Fibroblast of villous mesenchyme (primary cell): ENCODE data around the gene HPCAL1. TPM values are rescaled to one million over a fixed set of nuclear protein-coding genes. Genes with fewer than 3 reads are reported as not detected.

ENCODE experiments used
- DNase-seq: peaks from one replicate; pipeline ENCODE4 v3.0.0-alpha.2; 2010; ENCODE audit warnings: low read depth
- H3K4me3 ChIP-seq: 2 replicates; pipeline ENCODE4 v1.5.1; 2011; ENCODE audit warnings: low read depth, mild to moderate bottlenecking, low read length
- total RNA-seq: library from RNA; depleted of rRNA; stranded (reverse); fragments of >200 nt; gene quantifications from 2 replicates; pipeline ENCODE4 v1.2.3, GENCODE V29; 2012
- TF ChIP-seq, protein P1 (sequence below): IDR thresholded peaks from 2 replicates; pipeline ENCODE4 v1.5.1; 2012; ENCODE audit warnings: low read depth, mild to moderate bottlenecking, low read length; ENCODE audit not compliant: insufficient read depth

Gene HPCAL1
- total RNA-seq, 1 donor: 60.0 TPM

DNA sequence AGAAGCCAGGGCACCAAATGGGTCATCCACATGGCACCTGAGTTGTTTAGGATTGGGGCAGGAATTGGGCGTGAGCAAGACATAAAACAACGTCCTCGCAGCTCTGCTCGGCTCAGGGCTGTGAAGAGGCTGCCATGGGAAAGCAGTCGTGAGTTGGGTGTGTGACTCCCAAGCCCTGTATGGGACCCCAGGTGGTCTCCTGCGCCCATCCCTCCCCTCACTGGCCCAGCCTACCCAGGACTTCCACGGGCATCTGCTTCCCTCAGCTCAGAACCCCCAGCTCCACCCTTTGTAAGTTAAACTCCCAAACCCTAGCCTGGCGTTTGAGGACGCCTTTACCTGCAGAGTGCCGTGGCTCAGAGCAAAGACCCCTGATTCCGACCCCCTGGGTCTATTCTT is 23.2 kb upstream of the HPCAL1 start:
- no peak overlapping the region for H3K4me3 ChIP-seq
- TF ChIP-seq, protein P1, sequence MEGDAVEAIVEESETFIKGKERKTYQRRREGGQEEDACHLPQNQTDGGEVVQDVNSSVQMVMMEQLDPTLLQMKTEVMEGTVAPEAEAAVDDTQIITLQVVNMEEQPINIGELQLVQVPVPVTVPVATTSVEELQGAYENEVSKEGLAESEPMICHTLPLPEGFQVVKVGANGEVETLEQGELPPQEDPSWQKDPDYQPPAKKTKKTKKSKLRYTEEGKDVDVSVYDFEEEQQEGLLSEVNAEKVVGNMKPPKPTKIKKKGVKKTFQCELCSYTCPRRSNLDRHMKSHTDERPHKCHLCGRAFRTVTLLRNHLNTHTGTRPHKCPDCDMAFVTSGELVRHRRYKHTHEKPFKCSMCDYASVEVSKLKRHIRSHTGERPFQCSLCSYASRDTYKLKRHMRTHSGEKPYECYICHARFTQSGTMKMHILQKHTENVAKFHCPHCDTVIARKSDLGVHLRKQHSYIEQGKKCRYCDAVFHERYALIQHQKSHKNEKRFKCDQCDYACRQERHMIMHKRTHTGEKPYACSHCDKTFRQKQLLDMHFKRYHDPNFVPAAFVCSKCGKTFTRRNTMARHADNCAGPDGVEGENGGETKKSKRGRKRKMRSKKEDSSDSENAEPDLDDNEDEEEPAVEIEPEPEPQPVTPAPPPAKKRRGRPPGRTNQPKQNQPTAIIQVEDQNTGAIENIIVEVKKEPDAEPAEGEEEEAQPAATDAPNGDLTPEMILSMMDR: no peak
- no peak for DNase-seq

DNA sequence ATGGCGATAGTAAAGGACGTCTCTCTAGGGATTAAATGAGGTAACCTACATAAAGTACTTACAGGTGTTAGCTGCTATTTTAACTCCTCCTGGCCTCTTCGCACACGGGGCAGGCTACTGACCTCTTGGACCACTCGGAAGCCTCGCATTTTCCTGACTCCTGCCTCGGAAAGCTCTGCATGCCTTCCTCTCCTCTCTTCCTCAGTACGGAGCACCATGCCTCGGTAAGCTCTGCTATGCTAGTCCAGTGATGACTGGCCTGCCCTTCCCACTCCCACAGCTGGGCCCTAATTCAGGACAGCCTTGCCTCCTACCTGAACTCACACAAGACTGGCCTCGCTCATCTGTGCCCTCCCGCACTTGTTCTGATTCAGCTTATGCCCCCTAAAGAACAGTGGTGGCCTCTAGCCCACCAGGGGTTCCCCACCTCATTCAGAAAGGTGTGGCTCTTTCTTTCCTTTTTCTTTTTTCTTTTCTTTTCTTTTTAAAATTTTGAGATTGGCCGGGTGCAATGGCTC is 22.7 kb upstream of the HPCAL1 start:
- TF ChIP-seq, protein P1: no peak
- DNase-seq: no peak
- no peak overlapping the region for H3K4me3 ChIP-seq

DNA sequence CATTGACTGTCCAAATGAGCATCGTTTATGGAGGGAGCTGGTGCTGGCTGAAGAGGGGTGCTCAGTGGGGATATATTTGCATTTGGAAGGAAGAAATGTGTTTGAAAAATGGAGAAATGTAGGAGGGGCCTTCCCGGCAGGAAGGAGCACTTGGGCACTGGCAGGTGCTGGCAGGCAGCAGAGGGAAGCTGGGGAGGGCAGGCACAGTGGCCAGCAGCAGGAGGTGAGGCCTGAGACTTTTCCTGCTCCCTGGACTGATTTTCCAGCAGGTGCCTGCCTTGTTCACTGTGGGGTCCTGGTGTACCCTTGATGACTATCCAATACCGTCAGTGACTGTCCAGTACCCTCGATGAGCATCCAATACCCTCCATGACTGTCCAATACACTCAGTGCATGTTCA is 20.8 kb upstream of the HPCAL1 start:
- no peak for DNase-seq
- no peak overlapping the region for H3K4me3 ChIP-seq
- TF ChIP-seq, protein P1: no peak

DNA sequence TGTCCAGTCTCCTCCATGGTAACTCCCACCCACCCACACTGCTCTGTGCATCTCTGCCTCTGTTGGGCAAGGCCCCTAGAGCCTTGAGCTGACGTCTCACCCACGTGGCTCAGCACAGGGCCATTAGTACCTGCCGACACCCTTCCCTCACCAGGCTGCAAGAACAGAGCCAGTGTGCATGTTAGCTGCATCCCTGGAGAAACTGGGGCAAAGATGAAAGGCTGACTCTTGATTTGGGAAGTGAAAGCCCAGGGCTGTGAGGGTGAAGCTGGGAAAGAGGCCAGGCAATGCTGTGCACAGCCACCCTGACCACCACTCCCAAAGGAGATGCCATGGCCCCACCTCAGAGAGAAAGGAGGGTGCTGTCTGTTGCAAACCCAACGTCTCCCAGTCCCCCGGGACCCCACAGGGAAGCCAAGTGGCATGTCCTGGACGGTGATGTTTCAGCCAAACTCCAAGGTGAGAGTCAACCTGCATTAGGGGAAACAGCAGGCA is 20.0 kb upstream of the HPCAL1 start:
- H3K4me3 ChIP-seq: no peak overlapping the region
- TF ChIP-seq, protein P1: no peak
- no peak for DNase-seq

DNA sequence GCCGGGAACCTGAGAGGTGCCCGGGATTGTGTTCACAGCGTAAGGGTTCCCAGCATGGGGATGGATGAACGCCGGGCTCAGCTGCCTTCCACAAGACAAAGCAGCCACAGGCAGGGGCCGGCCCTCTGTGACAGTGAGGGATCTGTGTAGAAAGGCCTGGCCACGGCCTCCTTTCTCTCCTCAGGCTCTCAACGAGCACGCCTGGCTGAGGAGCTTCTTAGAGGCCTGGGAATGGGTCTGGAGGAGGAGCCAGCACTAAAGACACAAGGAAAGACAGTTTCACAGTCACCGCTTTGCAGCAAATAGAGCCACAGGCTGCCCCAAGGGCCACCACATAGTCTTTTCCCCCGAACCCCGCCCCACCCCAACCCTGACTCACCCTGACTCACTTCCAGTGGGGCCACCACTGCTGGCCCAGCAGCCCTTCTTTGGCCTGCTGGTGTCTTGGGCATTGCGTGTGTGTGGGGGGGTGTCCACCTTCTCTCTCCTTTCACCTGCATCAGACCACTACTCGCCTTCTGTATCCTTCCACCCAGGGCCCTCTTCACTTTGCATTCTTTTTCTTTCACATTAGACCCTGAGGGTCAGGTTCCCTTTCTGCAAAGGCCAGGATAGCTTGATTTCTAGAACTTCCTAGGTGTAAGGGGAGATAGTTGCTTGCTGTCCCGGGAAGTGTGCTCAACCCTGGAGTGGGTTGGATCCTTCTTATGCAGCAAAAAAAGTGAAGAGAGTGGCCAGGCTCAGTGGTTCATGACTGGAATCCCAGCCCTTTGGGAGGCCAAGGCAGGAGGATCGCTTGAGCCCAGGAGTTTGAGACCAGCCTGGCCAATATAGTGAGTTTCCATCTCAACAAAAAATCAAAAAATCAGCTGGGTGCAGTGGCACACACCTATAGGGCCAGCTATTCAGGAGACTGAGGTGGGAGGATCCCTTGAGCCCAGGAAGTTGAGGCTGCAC is 19.3 kb upstream of the HPCAL1 start:
- TF ChIP-seq, protein P1: no peak
- DNase-seq: peak; percentile 72

DNA sequence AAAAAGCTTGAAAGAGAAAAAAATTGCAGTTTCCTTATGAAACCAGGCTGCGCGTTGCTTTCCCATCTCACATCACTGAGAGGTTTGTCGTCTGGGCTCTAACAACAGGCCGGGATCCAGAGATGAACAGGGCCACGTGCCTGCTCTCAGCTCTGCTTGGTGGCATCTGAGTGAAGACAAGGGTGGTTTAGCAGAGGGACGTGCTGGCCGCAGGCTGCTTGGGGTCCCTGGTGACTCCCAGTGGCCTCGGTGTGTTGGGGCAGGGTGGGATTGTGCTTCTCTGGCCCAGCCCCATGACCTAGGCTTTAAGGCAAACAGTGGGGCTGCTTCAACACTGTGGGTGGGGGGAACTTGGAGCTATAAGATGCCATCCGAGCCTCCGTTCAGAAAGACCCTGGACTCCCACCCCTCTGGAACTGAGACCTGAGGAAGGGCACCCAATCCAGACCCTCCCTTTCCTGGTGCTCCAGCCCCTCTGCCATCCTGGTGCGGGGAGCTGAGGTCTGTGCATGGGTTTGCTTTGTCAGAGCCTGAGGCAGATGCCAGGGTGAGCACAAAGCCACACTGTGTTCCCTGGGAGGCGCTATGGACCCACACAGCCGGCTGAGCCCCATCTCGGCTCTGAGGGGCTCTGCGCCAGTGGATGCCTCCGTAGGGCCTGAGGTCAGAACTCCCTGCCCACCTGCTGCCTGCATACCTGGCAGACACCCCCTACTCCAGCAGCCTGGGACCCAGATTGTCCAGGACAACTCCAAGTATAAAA is 18.4 kb upstream of the HPCAL1 start:
- no peak overlapping the region for H3K4me3 ChIP-seq
- DNase-seq: no peak
- TF ChIP-seq, protein P1: no peak

More for the DNA sequence above, 19.3 kb upstream of the HPCAL1 start:
- no peak overlapping the region for H3K4me3 ChIP-seq
